HTR-8/SVneo (cell line): ENCODE results near the gene MRPS26.
"Not testable (repeated sequence)": the region's sequence is repeated elsewhere in the genome, so short reads cannot be mapped to it uniquely, and the experiment has no call there.

Experiments used
- DNase-seq: peaks from one replicate; pipeline ENCODE4 v3.0.0; 2011; ENCODE audit warnings: low spot score, mixed read lengths; ENCODE audit not compliant: insufficient read length
- FAIRE-seq: peaks from 2 replicates; lab custom pipeline; 2011; peaks lifted over from hg19 to GRCh38; lab: Jason Lieb, UNC

Gene MRPS26

DNA sequence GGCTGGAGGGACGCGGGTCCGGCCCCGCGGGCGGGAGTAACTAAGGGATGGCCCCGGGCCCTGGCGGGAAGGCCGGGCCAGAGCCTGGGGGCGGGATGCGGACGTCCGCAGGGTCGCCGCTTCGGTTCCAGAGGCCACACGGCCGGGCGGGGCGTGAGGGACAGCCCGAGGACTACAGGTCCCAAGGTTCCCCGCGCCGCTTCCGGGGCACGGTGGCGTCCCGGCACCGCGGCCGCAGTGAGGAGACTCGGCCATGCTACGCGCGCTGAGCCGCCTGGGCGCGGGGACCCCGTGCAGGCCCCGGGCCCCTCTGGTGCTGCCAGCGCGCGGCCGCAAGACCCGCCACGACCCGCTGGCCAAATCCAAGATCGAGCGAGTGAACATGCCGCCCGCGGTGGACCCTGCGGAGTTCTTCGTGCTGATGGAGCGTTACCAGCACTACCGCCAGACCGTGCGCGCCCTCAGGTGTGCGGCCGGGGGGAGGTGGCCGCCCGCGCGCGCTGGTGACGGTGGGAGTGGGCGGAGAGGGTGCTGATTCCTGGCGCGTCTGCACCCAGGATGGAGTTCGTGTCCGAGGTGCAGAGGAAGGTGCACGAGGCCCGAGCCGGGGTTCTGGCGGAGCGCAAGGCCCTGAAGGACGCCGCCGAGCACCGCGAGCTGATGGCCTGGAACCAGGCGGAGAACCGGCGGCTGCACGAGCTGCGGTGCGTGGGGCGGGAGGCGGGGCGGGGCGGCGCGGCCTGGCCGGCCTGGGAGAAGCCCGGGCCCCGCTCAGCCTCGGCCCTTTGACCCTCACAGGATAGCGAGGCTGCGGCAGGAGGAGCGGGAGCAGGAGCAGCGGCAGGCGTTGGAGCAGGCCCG, at the start of gene MRPS26:
Gene MRPS26, plus strand, starts transcription at position 237 of the 861 bp plus-strand sequence. Its CDS starts 17 bp downstream, at position 254.
- FAIRE-seq (peak; percentile 23), DNase-seq (peak; percentile 93)

DNA sequence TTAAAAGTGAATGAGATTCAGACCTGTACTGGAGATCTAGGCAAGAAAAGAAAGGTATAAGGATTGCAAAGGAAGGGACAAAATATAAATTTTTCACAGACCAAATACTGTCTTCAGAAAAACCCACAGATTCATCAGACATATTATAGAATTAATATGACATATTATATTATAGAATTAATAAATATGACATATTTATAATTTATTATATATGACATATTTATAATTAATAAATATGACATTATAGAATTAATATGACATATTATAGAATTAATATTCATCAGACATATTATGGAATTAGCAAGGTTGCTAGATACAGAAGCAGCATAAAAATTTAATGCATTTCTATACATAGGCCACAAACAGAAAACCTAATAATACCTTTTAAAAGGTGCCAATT, 47.1 kb upstream of the MRPS26 start:
- no peak for DNase-seq
- no peak for FAIRE-seq

DNA sequence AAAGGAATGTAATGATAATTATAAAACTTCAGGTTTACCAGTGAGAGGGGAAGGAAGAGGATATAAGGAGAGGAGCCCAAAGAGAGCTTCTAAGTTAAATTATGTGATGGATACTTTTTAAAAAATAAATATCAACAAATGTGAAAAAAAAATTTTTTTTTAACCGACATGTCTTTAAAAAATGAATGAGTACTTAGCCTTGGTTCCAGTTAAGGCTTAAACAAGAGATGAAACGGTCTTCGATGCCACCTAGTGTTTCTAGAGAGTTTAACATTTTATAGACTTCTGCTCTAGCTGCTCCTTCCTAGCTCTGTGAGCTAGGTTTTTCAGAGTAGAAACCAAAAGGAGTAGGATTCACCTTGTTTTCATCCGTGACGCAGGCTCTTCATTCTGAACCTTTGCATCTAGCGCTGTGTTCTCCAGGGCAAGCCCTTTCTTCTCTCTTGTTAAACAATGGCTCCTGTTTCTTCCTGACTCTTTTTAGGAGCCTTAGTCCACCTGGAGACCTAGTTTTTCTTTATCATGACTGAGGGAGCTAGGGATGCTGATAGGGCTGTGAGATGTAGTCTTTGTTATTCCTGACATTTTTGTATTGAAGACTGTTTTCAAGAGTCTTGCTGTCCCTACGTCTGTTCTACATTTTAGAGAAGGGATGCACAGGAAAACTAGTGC, 44.9 kb upstream of the MRPS26 start:
- FAIRE-seq (no peak), DNase-seq (no peak)

DNA sequence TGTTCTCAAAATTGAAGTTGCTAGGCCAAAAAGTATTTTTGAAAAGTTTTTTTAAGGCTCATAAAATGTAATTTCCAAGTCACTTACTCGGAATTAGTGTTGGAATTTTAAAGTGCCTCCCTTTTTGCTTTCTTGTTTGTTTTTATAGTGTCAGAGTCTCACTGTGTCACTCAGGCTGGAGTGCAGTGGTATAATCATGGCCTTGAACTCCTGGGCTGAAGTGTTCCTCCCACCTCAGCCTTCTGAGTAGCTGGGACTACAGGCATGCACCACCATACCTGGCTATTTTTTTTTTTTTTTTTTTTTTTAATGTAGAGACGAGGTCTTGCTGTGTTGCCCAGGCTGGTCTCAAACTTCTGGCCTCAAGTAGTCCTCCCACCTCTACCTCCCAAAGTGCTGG, 42.4 kb upstream of the MRPS26 start:
- FAIRE-seq (no peak), DNase-seq (no peak)

DNA sequence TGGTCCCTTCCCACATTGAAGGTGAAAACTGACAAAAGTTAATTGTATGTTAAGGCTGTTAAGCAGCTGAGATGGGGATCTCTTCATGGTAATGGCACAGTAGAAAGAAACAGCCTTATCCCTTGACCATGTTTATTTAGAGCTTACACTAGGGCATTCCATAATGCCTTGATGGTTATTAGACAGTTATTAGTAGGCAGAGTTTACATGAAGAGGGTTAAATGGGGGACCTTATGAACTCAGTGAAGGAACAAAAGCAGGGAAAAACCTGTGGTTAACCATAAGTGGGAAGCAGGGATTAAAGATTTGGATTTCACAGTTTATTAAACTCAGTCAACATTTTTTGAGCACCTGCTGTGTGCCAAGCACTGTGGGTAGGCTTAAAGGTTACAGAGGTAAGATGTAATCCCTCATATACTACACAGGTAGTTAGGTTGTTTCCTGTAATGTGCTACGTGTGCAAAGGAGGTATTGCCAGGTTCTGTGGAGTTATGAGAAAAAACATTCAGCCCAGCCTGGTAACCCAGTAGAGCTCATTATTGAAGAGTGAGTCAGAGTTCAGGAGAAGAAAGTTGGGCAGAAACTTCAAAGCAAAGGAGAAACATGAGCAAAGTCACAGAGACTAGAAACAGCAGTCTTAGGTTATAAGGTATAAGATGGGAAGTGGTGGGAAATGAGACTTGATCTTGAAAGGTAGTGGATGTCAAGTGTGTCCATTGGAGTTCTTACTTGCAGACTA, 34.7 kb upstream of the MRPS26 start:
- FAIRE-seq (no peak), DNase-seq (peak; percentile 17)

DNA sequence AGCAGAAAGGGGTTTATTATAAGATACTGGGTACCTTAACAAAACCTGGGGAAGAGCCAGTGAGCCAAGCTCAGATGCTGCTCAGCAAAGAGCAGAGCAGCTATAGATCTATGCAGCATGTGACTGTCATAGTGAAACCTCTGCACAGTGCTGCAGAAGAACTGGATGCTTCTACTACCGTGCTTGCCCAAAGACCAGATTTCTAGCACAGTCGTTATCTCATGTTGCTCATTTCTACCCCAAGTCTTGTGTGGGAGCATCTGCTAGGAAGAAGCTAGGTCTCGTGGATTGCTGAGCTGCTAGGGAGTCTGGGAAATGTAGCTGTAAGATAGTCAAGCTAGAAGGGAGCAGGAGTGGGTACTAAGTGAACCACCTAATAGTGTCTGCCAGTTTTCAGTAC, 34.1 kb upstream of the MRPS26 start:
- no peak for DNase-seq
- no peak for FAIRE-seq

DNA sequence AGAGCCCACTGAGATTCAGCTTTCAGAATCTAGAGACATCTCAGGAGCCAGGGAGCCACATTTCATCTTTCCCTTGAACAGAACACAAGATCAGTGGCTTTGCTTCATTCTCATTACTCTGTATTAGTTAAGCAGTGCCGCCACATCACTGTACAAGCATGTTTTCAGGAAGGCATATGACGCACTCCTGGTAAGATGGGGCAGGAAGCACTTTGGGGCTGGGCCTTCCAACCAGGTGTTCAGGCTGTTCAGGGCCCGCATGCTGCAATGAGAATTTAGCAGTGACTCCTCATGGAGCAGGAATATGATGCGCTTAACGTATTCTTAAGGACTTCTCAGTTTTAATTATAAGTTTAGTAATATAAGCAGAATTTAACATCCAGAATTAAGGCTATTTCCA, 32.1 kb upstream of the MRPS26 start:
- no peak for DNase-seq
- FAIRE-seq: no peak

DNA sequence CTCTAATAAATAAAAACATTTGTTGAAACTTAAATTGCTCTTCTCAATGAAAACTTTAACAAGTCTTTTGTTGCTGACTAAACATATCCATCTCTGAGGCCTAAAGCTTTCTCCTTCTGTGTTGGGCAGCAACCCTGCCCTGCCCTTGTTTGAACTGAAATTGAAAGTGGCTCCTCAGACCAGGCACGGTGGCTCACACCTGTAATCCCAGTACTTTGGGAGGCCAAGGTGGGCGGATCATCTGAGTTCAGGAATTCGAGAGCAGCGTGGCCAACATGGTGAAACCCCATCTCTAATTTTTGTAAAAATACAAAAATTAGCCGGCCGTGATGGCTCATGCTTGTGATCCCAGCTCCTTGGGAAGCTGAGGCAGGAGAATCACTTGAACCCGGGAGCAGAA, 31.7 kb upstream of the MRPS26 start:
- FAIRE-seq (no peak), DNase-seq (no peak)

DNA sequence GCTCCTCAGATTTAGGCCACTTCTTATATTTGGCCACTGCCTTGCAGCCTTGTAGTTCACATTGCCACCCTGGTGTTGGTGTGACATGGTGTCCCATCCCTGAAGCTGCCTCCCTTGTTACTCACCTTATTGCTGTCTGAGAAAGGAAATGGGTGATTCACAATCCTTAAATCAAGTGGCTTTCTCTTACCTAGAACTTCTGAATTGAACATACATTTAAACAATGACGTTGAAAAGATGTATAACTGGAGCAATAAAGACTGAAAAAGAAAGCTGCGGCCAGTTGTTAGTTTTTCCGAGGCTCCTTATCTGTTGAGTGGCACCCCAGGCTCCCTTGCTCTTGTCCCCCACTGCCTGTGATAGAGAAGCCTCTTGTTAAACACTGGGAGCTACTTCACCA, 31.2 kb upstream of the MRPS26 start:
- DNase-seq (no peak), FAIRE-seq (no peak)

DNA sequence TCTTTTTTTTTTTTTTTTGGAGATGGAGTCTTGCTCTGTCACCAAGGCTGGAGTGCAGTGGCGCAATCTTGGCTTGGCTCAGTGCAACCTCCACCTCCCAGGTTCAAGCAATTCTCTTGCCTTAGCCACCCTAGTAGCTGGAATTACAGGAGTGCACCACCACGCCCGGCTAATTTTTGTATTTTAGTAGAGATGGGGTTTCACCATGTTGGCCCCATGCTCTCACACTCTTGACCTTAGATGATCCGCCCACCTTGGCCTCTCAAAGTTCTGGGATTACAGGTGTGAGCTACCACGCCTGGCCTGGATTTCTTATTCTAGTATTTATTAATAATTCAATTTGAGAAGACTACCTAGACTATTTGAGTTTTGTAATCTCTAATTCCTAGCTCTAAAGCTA, 30.6 kb upstream of the MRPS26 start:
- not testable (repeated sequence) for DNase-seq, FAIRE-seq

DNA sequence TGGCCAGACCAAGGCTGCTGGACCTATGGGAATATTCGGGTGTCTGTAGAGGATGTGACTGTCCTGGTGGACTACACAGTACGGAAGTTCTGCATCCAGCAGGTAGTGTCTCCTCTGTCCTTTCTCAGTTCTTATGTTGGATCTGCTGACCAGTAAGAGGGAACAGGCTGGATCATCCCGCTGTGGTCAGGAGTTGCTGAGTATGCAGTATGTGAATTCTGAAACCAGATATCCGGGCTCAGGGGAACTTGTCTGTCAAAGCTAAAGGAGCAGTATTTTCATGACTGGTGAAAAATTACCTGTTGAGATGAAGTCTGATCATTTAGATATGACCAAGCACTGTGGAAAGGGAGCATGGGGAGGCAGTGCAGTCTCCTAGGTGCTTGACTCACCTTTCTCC, 24.5 kb upstream of the MRPS26 start:
- FAIRE-seq: no peak
- DNase-seq: no peak

DNA sequence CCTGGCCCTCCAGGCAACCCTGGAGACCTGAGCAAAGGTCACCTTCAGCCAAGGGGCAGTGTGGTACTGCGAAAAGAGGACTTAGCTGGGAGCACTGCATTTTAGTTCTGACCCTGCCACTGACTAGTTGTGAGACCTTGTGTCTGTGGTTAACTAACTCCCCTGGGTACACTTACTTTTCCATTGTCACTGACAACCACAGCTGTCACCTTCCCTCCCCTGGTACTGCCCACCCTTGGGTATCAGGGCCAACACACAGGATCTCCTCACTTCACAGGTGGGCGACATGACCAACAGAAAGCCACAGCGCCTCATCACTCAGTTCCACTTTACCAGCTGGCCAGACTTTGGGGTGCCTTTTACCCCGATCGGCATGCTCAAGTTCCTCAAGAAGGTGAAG, 24.1 kb upstream of the MRPS26 start:
- no peak for DNase-seq
- no peak for FAIRE-seq

DNA sequence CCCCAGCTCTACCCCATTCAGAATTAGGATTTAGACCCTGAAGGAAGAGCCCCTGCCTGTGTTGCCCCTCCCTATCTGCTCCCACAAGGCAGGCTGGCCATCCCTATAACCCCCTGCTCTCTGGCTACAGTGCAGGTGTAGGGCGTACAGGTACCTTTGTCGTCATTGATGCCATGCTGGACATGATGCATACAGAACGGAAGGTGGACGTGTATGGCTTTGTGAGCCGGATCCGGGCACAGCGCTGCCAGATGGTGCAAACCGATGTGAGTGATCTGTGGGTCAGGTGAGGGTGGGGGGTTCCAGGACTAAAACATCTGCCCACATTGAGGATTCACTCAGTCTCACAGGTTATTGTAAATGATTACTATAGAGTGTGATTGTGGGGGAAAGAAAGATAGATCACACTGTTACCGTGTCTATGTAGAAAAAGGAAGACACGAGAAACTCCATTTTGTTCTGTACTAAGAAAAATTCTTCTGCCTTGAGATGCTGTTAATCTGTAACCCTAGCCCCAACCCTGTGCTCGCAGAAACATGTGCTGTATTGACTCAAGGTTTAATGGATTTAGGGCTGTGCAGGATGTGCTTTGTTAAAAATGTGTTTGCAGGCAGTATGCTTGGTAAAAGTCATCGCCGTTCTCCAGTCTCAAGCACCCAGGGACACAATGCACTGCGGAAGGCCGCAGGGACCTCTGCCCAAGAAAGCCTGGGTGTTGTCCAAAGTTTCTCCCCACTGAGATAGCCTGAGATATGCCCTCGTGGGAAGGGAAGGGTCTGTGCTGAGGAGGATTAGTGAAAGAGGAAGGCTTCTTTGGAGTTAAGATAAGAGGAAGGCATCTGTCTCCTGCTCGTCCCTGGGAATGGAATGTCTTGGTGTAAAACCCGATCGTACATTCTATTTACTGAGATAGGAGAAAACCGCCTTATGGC, 23.0 kb upstream of the MRPS26 start:
- DNase-seq, FAIRE-seq: not testable (repeated sequence)

DNA sequence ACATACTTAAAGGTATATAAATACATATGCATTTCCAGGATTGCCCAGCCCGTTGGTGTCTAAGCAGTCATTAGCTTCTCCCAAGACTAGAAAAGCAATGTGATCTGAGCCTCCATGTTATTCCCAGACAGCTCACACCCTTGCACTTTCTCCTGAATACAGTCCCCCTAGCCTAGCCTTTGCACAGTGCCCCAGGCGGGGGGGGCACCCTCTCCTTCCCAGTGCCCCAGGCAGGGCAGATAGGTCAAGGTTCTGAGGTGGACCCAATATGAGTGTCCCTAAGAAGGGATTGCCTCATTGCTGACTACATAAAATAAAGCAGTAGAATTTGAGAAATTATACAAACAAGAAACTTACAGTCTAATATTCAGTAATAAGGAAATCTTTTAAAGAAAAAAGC, 17.9 kb upstream of the MRPS26 start:
- no peak for FAIRE-seq
- no peak for DNase-seq

DNA sequence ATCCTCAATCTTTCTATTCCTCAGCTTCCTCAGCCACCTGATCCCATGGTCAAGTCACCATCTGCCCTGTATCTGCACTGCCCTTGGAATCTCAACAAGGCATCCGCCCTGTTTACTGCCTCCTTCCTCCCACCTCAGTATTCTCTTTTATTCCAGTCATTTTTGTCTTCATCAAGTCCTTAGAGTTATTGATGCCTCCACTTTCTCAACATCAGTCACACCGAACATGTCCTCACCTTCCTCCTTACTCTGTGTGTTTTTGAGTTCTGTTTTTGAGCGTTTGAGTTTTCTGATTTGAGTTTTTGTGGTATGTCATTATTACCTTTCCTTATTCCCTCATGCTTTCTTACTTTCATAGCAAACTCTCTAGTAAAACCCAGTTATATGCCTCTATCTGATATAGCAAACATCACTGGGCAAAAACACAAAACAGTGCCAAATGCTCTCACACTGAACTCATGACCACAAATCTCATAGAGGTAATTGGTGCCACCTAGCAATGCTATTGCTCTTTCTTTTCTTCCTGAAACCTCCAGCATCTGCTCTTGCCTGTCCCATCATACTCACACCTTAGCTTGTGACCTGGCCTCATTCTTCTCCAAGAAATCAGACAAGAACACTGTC, 14.2 kb upstream of the MRPS26 start:
- DNase-seq (no peak), FAIRE-seq (no peak)

DNA sequence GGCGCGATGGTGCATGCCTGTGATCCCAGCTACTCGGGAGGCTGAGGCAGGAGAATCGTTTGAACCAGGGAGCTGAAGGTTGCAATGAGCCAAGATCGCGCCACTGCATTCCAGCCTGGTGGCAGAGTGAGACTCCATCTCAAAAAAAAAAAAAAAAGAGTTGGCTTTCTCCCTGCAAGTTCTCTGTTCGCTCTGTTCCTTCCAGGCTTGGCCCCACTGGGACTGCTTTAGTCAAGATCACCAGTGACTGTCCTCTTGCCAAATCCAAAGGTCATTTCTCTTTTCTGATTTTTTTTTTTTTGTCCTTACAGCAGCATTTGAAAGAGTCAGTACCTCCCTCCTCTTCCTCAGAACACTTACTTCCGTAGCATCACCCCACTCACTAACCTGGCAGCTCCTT, 13.2 kb upstream of the MRPS26 start:
- FAIRE-seq: no peak
- no peak for DNase-seq

DNA sequence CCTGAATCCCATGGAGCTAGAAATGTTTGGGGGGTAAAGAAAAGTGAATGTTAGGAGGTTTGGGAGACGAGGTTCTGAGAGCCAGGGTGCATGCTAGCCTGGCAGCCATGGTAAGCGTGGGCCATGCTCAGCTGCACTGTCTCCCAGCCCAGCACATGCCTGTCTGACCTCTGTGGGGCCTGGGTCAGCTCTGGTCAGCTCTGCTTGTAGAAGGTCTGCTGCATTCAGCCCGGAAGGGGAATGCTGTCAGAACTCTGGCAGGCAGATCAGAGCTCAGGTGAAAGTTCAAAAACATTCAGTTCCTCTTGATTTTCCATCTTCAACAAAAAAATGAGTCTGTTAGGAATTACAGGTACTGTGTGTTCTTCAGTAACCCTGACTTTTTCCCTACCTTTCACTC, 8.2 kb upstream of the MRPS26 start:
- FAIRE-seq (no peak), DNase-seq (no peak)

DNA sequence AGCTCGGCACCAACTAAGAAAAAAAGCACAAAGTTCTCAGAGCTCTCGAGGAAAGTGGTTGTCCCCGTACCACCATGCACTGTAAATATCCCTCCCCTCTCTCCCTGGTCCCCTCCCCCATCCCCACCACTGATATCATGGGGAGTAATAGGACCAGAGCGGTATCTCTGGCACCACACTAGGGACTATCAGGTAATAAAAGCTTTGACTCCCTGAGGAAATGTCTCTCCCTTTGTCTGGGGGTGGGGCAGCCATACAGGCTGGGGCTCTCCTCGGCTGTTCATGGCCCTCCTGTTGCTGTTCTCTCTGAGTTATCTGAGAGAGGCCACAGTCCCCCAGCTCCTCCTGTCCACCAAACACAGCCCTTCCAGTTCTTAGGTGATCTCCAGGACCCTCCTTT, 7.4 kb upstream of the MRPS26 start:
- DNase-seq (no peak), FAIRE-seq (no peak)

DNA sequence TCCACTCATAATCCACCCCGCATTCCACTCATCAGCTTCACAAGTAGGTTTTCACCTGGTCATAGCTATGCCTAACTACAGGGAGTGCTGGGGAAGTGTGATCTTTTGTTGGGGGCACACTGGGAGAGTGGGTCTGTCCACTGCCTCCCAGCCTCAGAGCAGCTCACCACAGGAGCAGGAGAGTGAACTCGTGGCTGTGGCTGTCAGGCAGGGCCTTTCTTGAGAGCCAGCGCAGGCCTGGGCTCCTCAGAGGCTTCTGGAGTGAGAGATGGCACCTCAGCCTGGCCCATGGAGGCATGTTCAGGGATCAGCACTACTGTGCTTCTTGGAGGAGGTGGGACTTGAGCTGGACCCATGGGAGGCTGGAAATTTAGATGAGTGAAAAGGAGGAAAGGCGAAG, 6.4 kb upstream of the MRPS26 start:
- no peak for DNase-seq
- FAIRE-seq: no peak

DNA sequence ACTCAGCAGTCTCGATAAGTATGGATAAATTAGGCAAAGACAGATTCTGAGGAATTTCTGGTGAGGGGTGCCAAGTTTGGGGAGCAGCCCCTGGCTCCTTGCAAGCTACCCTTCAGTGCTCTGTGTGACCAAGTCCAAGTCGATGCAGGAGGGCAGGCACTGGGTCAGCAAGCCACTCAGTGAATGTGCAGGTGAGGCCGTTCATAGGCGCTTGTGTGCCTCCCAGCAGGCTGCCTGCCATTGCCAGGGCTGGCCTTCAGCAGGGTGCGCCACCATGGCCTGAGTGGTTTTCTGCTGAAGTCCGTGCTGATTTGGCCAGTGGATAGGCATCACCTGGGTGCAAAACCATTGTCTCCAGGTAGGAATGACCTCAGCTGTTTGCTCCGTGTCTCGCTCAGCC, 5.8 kb upstream of the MRPS26 start:
- FAIRE-seq (no peak), DNase-seq (no peak)
